NCI-H187 (cell line): Measurements from ENCODE around the gene DGKA.
A peak's percentile ranks its signal among the peaks of the same experiment; 100 is the strongest.
"Not testable (repeated sequence)": the region's sequence is repeated elsewhere in the genome, so short reads cannot be mapped to it uniquely, and the experiment has no call there.

Experiments
- DNase-seq, 2 experiments: peaks; one replicate each; lab custom pipeline; 2025; lab: John Stamatoyannopoulos, UW

The DGKA gene

GRCh38 chr12:55969356-55969755 is 38.4 kb downstream of the DGKA start:
- no peak for DNase-seq

GRCh38 chr12:55970775-55971174 is 39.8 kb downstream of the DGKA start:
- DNase-seq: no peak

GRCh38 chr12:55972042-55972441 is 41.1 kb downstream of the DGKA start:
- no peak for DNase-seq

- no peak for DNase-seq
Measured at GRCh38 chr12:55972456-55972855, 41.5 kb downstream of the DGKA start.

GRCh38 chr12:55972911-55973598 is 42.1 kb downstream of the DGKA start:
- no peak for DNase-seq

GRCh38 chr12:55973599-55974307 is 42.8 kb downstream of the DGKA start, which contains the start of gene RAB5B:
Gene RAB5B, plus strand, starts transcription at chr12:55974078. Its CDS starts 12,883 bp downstream, at chr12:55986961.
- peak; percentile 99 to 100 for DNase-seq

- no peak for DNase-seq
Measured at GRCh38 chr12:55974308-55974730, 43.4 kb downstream of the DGKA start.

GRCh38 chr12:55978393-55978792 is 47.4 kb downstream of the DGKA start:
- DNase-seq: no peak

- DNase-seq: no peak
Measured at GRCh38 chr12:55979069-55979468, 48.1 kb downstream of the DGKA start.

- DNase-seq: not testable (repeated sequence)
Measured at GRCh38 chr12:55981882-55982281, 50.9 kb downstream of the DGKA start.

- no peak for DNase-seq
Measured at GRCh38 chr12:55982319-55982936, 51.5 kb downstream of the DGKA start.

- DNase-seq: no peak
Measured at GRCh38 chr12:55983232-55983842, 52.4 kb downstream of the DGKA start.

GRCh38 chr12:55984861-55985260 is 53.9 kb downstream of the DGKA start:
- no peak for DNase-seq

GRCh38 chr12:55985341-55985740 is 54.4 kb downstream of the DGKA start:
- no peak for DNase-seq

GRCh38 chr12:55985976-55986375 is 55.0 kb downstream of the DGKA start:
- DNase-seq: not testable (repeated sequence)

GRCh38 chr12:55991110-55991509 is 60.1 kb downstream of the DGKA start:
- DNase-seq: no peak

GRCh38 chr12:55993230-55993853 is 62.4 kb downstream of the DGKA start:
- no peak for DNase-seq

GRCh38 chr12:55995366-55995765 is 64.4 kb downstream of the DGKA start:
- DNase-seq: no peak

- peak; percentile 40 to 43 for DNase-seq
Measured at GRCh38 chr12:55996201-55996714, 65.3 kb downstream of the DGKA start.

GRCh38 chr12:55996715-55997534 is 66.0 kb downstream of the DGKA start, which contains the start of gene SUOX:
Gene SUOX, plus strand, starts transcription at chr12:55997276. Its CDS starts 4,946 bp downstream, at chr12:56002222.
- peak; percentile 82 to 88 for DNase-seq

GRCh38 chr12:55997535-55997859 is 66.5 kb downstream of the DGKA start:
- no peak for DNase-seq
